Hematopoietic multipotent progenitor cell treated with erythropoietin and hydrocortisone succinate and interleukin-3 and kit ligand, for 15 days (in vitro differentiated cells): ENCODE data around the gene NOP56.

Source experiments
- DNase-seq: peaks from one replicate; pipeline ENCODE4 v3.0.0-alpha.2; 2015; ENCODE audit warnings: low spot score

Gene NOP56

GRCh38 chr20:2651772-2652723 lies at the start of gene NOP56:
TSS of gene NOP56 (plus strand) at chr20:2652632. CDS start at chr20:2652661, 29 bp downstream.
- peak; percentile 92 for DNase-seq

GRCh38 chr20:2602746-2603145 lies 49.7 kb upstream of the NOP56 start:
- DNase-seq, result no peak

- no peak for DNase-seq
Measured at GRCh38 chr20:2603816-2604505, 48.5 kb upstream of the NOP56 start.

GRCh38 chr20:2604506-2604835 lies 48.0 kb upstream of the NOP56 start:
- no peak for DNase-seq

GRCh38 chr20:2606507-2607006 lies 45.9 kb upstream of the NOP56 start:
- DNase-seq, result no peak

- DNase-seq, result no peak
Measured at GRCh38 chr20:2610326-2610725, 42.1 kb upstream of the NOP56 start.

- DNase-seq, result no peak
Measured at GRCh38 chr20:2610941-2611720, 41.3 kb upstream of the NOP56 start.

GRCh38 chr20:2612073-2612472 lies 40.4 kb upstream of the NOP56 start:
- DNase-seq, result no peak

GRCh38 chr20:2616634-2617033 lies 35.8 kb upstream of the NOP56 start:
- DNase-seq, result no peak

GRCh38 chr20:2617099-2617714 lies 35.2 kb upstream of the NOP56 start:
- DNase-seq, result no peak

- no peak for DNase-seq
Measured at GRCh38 chr20:2618815-2619214, 33.6 kb upstream of the NOP56 start.

- no peak for DNase-seq
Measured at GRCh38 chr20:2619337-2619736, 33.1 kb upstream of the NOP56 start.

GRCh38 chr20:2619961-2620595 lies 32.4 kb upstream of the NOP56 start:
- no peak for DNase-seq

GRCh38 chr20:2624190-2624589 lies 28.2 kb upstream of the NOP56 start:
- no peak for DNase-seq

GRCh38 chr20:2625062-2625461 lies 27.4 kb upstream of the NOP56 start:
- DNase-seq, result no peak

GRCh38 chr20:2626853-2627541 lies 25.4 kb upstream of the NOP56 start:
- no peak for DNase-seq

GRCh38 chr20:2631228-2631627 lies 21.2 kb upstream of the NOP56 start:
- DNase-seq, result no peak

GRCh38 chr20:2633381-2633780 lies 19.1 kb upstream of the NOP56 start:
- DNase-seq, result no peak

GRCh38 chr20:2637246-2637645 lies 15.2 kb upstream of the NOP56 start:
- no peak for DNase-seq

GRCh38 chr20:2640260-2640659 lies 12.2 kb upstream of the NOP56 start:
- no peak for DNase-seq

GRCh38 chr20:2640899-2641298 lies 11.5 kb upstream of the NOP56 start:
- DNase-seq, result no peak
